Measurements from ENCODE around the gene CREBBP. TPM values are rescaled to one million over a fixed set of nuclear protein-coding genes. Genes with fewer than 3 reads are reported as not detected.

The CREBBP gene
- total RNA-seq, 2 donors from 2014 or later = 35.3 to 57.7 TPM

- Histone ChIP-seq H3K4me3 (no peak overlapping the region), H3K36me3 (replicated peaks in 1 of 2; ENCODE audit: insufficient read depth in 1 of 2, low read depth in 2 of 2) (no peaks in the 10 kb centered on the region), H3K27ac (no peak overlapping the region), H3K4me1 (peaks cover 7% of the 10 kb centered on the region), H3K27me3 (no peaks in the 10 kb centered on the region), H3K9me3 (peaks cover 0 to 6% (median 0%) of the 10 kb centered on the region in 3 donors)
- DNase-seq (no peak), ATAC-seq (no peak)
- 91 to 92% methylated on average over 4 of the region's 4 CpGs for WGBS, 2 donors
- intact Hi-C loops (cut with DNase I) = no loop called here
- TF ChIP-seq CTCF (IDR thresholded peaks at IDR 0.05) (no peak), POLR2A (IDR thresholded peaks at IDR 0.05) (no peak)
These were observed 47.8 kb downstream of the CREBBP start for GRCh38 chr16:3832668-3833067.

- Histone ChIP-seq H3K4me1 (peaks cover 7% of the 10 kb centered on the region), H3K4me3 (no peak overlapping the region), H3K36me3 (replicated peaks in 1 of 2; ENCODE audit: insufficient read depth in 1 of 2, low read depth in 2 of 2) (no peaks in the 10 kb centered on the region), H3K27me3 (no peaks in the 10 kb centered on the region), H3K9me3 (peaks cover 0 to 6% (median 0%) of the 10 kb centered on the region in 3 donors), H3K27ac (no peak overlapping the region)
- WGBS, 2 donors = 90 to 91% methylated on average over 9 of the region's 9 CpGs
- intact Hi-C loops (cut with DNase I) = no loop called here
- no peak for DNase-seq
- TF ChIP-seq CTCF (IDR thresholded peaks at IDR 0.05) = no peak
- TF ChIP-seq POLR2A (IDR thresholded peaks at IDR 0.05) = no peak
- no peak for ATAC-seq
These were observed 49.8 kb downstream of the CREBBP start for GRCh38 chr16:3830625-3831254.

GRCh38 chr16:3829631-3830536 is 50.6 kb downstream of the CREBBP start:
- intact Hi-C loops (cut with DNase I) = no loop called here
- no peaks in the 10 kb centered on the region for H3K27me3 ChIP-seq
- H3K4me3 ChIP-seq = no peak overlapping the region
- no peak for TF ChIP-seq POLR2A (IDR thresholded peaks at IDR 0.05)
- TF ChIP-seq CTCF (IDR thresholded peaks at IDR 0.05) = no peak
- 87 to 88% methylated on average over 6 of the region's 6 CpGs for WGBS, 2 donors
- no peaks in the 10 kb centered on the region for H3K36me3 ChIP-seq (replicated peaks in 1 of 2; ENCODE audit: insufficient read depth in 1 of 2, low read depth in 2 of 2)
- ATAC-seq (no peak), DNase-seq (no peak)
- peaks cover 13% of the 10 kb centered on the region for H3K4me1 ChIP-seq
- H3K9me3 ChIP-seq = peaks cover 0 to 6% (median 0%) of the 10 kb centered on the region in 3 donors
- no peak overlapping the region for H3K27ac ChIP-seq

GRCh38 chr16:3825940-3826339 is 54.6 kb downstream of the CREBBP start:
- intact Hi-C loops (cut with DNase I) = no loop called here
- H3K27ac ChIP-seq = no peak overlapping the region
- H3K36me3 ChIP-seq (replicated peaks in 1 of 2; ENCODE audit: insufficient read depth in 1 of 2, low read depth in 2 of 2) = no peaks in the 10 kb centered on the region
- WGBS, 2 donors = 93 to 94% methylated on average over 4 of the region's 4 CpGs
- DNase-seq = no peak
- peaks cover 39% of the 10 kb centered on the region for H3K4me1 ChIP-seq
- H3K9me3 ChIP-seq = no peaks in the 10 kb centered on the region
- H3K27me3 ChIP-seq = no peaks in the 10 kb centered on the region
- TF ChIP-seq CTCF (IDR thresholded peaks at IDR 0.05) (no peak), POLR2A (IDR thresholded peaks at IDR 0.05) (no peak)
- ATAC-seq = no peak
- no peak overlapping the region for H3K4me3 ChIP-seq
